Measurements from ENCODE around the gene SMIM34.

GRCh38 chr21:34369741-34370140 lies 54.0 kb downstream of the SMIM34 start:
- TF ChIP-seq CTCF (IDR thresholded peaks at IDR 0.05) (no peak), EZH2 (IDR thresholded peaks at IDR 0.05) (no peak)
